HG03196 (cell line): ENCODE results near the gene UMODL1.

ENCODE experiments used
- ATAC-seq: cut with Tn5 transposase; IDR thresholded peaks from one replicate; pipeline ENCODE4 v1.9.1; 2021; ENCODE audit not compliant: unreplicated experiment

Gene UMODL1

DNA sequence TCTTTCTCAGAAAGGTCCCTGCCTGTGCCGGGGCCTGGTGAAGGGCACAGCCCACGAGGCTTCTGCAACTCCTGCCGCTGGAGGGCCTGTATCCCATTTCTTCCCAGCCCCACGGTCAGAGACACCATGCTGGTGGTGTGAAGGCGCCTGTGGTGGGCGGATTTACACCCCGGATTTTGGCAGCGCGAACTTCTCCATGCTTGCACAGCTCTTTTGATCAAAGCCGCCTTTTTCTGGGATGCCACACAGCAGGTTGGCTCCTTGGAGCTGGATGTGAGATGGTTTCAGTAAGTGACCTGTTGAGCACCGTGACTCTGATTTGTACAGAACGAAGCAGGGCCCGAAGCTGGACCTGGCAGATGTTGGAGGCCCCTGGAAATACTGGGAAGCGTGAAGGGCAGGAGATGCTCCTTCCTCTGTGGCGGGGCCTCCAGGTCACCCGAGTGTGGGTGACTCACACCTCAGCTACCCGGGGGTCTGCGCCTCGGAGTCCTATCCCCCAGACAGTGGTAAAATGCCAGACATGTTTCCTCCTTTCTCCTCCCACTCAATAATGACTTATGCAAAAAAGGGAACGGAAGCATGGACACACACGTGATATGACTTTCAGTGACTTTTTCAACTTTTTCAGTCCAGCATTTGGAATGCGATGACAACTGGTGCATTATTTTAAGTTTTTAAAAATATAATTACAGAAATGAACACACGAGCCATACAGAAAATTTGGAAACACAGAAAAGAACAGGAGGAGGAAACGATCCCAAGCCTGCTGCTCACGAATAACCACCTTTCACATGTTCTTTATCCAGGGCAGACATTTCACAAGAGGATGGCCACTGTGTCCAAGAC, 9.0 kb downstream of the UMODL1 start:
- ATAC-seq, result no peak

DNA sequence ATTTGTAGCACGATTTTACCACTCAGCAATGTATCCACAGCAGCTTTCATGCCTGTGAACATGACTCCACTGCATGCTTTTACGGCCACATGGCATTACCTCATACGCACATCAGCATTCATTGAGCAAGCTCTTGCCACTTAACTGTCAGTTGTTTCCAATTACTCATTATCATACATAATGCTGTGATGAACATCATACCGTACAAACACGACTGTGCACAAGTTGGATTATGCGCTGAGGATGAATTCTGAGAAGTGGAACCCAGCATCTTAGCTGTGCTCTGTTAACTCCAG, 9.6 kb downstream of the UMODL1 start:
- ATAC-seq, result no peak

DNA sequence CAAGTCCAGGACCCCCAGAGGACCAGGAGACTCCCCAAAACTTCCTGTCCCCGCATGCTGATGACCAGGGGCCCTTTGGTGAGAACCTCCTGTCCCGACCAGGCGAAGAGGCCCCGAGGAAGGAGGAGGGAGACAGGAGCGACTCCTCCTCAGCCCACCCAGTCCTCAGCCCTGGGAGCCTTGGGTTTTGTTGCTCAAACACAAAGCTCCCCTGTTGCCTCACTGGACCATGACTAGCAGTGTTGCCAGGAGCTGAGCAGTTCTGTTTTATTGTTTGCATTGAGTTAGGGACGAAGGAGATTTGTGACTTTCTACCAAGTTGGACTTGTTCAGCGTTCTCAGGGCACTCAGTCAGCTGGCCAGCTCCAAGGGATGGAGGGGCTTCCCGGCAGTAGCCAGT, 10.0 kb downstream of the UMODL1 start:
- no peak for ATAC-seq

DNA sequence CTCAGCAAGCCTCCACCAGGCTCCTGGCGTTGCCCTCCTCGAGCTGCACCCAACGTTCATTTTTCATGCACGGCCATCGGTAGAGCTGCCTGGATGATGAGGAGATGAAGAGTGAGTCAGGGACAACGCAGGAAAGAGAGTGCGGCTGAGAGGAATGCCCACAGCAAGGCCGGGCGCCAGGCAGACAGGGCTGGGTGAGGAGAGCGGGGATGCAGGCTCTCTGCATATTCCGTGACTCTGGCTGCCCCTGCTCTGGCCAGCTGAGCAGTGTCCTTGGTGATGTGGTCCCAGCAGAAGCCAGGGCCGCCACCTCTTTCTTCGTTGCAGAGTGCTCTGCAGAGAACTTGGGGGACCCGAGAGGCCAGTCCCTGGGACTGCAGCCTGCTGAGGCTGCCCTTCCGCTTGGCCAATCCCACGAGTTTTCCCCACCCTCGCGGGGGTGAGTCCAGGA, 10.8 kb downstream of the UMODL1 start:
- no peak for ATAC-seq

DNA sequence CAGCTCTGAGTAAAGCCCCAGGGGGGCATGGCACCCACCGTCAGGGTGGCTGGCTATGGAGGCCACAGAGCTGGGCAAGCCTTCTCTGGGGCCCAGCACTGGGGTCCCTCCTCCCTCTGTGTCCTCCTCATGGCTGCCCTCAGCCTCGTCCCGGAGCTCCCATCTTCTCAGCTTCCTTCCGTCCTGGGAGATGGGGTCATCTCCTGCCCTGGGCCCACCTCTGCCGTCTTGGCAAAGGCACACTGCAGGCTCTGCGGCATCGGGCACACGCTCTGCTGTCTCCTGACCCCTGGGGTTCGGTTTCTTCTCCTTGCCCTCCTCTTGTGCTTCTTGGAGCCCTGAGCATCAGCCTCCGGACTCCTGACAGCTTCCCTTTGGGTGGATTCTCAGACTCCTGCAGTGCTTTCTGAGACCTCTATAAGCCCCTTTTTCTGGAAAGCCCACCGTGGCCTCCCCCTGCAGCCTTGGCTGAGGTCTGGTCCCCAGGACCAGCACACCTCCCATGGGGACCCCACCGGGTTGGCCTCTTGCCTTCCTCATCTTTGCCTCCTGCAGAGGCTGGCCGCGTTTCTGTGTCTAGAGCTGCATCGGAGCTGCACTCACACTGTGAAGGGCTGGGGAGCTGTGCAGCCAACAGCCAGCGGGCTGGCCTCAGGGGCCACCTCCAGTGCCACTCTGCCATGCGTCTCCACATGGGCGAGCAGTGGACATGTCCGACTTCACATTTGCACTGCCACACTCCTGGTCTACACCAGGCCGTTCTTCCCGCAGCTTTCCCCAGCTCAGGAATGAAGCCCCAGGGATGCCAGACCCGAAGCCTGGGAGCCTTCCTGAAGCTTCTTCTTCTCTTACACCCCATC, 11.6 kb downstream of the UMODL1 start:
- ATAC-seq, result no peak

DNA sequence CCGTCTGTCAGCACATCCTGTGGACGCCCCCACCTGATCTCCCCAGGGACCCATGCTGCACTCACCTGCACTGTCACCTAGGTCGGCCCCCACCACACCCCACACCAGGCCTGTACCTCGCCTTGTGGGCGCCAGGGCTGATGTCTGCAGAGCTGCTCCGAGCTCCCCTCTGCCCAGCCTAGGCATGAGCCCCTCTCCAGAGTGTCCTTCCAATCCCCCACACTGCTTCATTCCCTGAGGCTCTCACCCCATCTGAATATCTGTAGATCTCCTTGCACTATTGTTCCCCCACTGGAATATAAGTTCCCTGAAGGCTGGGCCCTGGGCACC, 12.2 kb downstream of the UMODL1 start:
- ATAC-seq, result no peak

DNA sequence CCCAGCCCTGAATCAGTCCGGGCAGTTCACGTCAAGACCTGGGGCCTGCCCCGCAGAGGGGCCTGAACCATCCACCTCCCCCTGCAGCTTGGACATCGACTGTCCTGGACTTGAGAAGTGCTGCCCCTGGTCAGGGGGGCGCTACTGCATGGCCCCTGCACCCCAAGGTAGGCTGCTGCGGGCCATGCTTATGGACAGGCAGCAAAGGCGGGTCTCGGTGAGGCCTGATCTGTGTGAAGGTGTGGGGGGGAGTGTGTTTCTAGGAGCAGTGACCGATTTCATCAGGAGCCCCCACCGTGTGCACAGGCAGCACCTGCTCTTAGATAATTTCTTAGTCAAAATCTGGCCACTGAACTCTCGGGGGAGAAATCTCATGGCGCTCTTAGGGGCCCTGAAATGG, 13.0 kb downstream of the UMODL1 start:
- no peak for ATAC-seq

DNA sequence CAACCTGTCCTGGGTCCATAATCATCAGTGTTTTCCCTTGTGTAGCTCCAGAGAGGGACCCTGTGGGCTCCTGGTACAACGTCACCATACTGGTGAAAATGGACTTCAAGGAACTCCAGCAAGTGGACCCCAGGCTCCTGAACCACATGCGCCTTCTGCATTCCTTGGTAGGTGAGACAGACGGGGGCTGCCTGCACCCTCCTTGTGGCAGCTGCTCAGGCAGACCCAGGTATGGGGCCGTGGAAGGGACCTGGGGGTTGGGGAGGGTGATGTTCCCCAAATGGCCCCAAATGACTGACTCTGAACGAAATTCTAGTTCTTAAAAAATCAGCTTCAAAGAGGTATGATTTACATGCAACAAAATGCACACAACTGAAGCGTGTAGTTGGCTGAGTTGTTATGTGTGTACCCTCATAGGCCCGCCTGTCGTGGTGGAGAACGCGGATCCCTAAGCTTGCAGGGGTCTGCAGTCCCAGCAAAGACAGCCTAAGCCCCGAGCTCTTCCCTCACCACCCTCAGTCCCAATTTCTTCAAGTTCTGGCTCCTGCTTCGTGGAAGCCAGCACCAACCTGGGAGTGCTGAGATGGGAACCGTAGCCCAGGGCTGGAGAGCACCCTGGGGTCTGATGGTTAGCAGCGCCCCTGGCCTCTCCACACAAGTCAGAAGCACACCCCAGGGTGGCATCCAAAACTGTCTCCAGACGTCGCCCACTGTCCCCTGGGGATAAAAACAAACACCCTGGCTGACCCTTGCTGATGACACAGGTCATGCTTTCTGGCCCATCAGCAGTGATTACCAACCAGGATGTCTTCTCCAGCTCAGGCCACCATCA, 14.3 kb downstream of the UMODL1 start:
- no peak for ATAC-seq

DNA sequence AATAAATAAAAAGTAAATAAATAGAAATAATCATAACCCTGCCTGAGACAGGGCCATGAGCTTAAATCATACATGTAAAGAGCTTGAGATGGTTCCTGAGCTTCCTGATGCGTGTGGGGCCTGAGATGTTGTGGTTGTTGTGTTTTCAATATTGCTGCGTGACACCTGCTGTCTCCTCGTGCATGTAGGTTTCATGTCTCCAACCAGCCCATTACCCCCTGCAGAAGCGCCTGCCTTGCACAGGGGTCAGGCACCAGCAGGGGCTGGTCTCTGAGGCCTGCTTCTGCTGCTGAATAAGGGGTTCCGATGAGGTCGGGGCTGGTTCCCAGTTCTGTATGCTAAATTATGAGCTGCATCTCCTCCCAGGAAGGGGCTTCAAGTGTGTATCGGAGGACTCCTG, 15.9 kb downstream of the UMODL1 start:
- no peak for ATAC-seq

DNA sequence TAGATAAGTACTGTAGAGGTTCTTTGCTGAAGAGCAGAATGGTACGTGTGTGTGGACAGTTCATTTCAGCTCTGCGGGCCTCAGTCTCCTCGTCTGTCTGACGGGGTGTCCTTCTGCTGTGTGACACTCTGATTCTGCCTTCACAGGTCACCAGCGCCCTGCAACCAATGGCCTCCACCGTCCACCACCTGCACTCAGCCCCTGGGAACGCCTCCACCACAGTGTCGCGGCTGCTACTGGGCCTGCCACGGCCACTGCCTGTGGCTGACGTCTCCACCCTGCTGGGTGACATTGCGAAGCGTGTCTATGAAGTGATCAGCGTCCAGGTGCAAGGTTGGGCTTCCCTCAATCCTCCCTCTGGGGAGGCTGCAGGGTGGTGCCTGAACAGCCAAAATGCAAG, 17.0 kb downstream of the UMODL1 start:
- no peak for ATAC-seq

DNA sequence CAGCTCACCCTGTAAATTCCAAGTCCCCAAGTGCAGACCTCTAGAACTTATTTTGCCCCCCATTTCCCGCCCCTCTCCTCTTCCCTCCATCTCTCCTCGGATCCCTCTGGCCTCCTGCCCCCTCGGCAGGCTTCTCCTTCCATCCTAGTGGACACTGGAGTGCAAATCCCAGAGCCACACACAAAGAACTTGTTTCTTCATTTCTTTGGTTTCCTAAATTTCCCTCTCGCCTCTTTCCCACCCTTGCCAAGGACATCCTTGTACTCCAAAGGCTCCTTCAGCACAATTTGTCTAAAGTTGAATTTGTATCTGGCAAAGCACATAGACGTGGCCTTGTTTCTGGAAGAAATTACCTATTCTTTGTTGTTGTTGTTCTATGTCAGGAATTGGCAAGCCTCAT, 17.5 kb downstream of the UMODL1 start:
- no peak for ATAC-seq

DNA sequence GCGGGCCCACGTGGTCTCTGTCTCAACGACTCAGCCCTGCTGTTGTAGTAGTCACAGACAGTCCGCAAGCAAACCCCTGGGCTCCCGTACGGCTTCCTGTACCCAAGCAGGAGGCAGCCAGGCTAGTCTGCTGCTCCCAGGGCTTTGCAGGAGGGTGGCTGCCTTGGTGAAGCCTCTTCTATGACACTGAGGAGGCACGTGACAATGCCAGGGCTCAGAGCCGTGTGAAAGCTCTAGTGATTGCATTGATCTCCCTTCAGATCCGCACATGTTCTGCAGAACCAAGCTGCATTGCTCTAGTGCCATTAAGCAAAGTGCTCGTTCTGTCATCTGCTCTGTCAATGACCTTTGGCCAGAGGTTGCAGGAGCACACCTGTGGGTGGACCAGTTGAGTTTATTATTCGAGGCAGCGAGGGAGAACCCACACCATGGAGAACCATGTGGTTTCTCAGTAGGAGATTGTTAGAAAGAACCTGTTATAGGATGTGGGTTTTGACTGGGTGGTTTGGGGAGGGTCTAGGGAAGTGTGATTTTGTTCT, 18.0 kb downstream of the UMODL1 start:
- no peak for ATAC-seq

DNA sequence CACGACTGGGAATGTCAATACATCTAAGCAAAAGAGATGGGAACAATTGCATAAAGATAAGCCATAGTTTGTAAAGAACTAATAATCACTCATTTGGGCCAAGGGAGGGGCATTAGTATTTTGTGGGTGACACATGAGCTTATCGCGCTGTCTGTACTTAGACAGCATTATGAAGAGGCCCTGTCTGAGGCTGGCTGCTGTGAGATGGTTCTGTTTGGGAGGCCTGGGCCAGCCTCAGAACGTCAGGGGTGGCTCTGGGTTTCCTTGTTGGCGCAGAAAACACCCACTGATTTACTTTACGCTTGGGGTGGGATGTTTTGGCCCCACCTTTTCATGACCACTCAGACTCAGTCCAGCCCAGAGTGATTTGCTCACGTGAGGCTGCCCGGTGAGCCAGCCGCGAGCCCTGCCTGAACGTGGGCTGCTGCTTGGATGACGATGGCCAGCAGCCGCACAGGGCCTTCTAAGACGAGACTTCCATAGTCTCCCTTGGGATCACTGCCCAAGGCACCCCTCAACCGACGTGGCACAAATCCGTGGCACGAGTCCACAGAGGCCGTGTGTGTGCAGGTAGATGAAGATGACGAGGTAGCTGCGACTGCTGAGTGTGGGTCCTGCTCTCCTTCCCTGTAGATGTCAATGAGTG, 18.7 kb downstream of the UMODL1 start:
- ATAC-seq, result no peak

DNA sequence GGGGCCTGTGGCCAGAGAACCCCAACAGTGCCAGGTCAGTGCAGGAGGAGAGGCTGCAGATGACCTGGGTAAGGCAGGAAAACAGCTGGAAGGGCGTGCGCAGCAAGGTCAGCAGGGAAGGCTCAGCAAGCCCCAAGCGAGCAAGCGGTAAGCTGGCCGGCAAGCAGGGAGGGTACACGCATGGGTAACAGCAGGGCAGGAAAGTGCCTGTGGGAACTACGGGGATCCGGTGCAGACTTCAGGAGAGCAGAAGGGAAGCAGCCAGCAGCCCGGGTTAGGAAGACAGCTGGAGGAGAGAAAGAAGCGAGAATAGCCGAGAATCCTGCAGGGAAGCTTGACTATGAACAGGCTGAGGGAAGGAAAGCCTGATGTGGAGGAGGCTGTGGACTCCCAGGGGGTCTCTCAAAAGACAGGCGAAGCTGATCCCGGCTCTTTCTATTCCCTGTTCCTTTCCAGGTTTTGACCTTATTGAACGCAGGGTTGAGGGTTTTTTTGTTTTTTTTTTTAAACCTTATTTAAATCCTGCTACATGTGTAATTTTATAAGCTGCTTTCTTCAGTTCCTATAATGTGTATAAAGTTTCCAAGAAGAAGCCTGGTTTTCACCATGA, 20.9 kb downstream of the UMODL1 start:
- ATAC-seq, result no peak

DNA sequence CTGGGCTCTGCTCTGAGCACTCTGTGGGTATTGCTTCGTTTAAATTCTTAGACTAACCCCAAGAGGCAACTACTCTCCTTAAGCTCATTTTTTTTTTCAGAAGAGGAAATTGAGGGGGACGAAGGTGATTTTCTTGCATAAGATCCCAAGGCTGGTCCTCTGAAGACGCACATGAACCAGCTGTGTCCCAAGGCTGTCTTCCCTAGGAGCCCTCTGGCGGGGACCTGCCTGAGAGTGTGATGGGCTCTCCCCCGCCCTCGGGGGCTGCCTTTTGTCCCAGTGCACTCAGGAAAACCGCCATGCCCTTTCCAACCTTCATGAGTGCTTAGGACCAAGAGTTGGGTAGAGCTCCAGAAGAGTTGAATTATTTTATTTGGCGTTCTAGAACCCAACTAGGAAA, 21.7 kb downstream of the UMODL1 start:
- ATAC-seq, result no peak

DNA sequence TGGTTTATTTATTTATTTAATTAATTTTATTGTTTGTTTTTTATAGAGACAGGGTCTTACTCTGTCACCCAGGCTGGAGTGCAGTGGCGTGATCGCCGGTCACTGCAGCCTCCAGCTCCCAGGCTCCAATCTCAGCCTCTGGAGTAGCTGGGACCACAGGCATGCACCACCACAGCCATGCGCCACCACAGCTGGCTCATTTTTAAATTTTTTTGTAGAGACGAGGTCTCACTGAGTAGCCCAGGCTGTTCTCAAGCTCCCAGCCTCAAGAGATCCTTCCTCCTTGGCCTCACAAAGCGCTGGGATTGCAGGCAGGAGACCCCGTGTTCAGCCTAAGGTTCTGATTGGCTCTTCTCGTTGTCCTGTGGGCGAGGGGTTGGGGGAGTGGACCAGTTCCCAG, 22.1 kb downstream of the UMODL1 start:
- ATAC-seq, result no peak

DNA sequence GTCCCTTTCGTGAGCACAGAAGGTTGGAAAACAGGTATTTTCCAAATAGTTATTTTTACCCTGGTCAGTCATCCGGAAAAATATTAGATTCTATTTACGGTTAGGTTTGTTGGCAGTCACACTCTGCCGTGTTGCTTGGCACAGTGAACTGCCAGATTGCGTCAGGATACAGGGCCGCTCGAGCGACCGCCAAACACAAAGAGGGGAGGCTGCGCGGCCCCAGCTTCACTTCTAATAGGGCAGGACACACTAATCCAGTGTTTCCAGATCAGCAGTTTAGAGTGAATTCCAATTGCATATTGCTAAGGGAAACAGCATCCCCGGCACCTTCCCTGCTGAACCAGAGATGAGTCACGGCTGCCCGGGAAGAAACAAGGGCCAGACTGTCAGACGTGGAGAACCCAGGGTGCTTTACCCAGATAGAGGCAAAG, 22.9 kb downstream of the UMODL1 start:
- ATAC-seq, result no peak

DNA sequence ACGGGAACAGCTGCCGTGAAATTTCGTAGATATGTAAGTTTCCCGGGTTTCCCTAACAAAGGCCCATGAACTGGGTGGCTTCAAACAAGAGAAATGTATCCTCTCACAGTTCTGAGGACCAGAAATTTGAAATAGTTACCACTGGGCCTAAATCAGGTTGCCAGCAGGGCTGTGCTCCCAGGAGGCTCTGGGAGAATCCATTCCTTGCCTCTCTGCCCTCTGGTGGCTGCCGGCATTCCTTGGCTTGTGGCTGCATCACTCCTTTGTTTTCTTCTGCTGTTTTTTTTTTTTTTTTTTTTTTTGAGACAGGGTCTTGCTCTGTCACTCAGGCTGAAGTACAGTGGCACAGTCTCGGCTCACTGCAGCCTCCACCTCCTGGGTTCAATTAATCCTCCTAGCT, 23.7 kb downstream of the UMODL1 start:
- no peak for ATAC-seq

DNA sequence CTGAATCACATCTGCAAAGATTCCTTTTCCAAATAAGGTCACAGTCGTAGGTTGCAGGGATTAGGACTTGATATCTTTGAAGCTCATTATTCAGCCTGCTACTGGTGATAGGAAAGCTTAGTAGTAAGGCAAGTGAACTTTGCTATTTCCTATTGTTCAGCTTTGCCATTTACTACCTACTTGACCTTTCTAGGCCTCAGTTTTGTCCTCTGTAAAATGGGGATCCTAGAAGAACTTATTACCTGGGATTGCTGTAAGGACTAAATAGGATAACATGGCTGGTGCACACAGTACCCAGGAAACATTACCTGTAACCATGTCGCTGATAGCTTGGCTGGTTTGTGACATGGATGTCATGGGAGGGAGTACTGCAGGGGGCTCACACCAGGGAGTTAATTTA, 24.5 kb downstream of the UMODL1 start:
- ATAC-seq, result no peak

DNA sequence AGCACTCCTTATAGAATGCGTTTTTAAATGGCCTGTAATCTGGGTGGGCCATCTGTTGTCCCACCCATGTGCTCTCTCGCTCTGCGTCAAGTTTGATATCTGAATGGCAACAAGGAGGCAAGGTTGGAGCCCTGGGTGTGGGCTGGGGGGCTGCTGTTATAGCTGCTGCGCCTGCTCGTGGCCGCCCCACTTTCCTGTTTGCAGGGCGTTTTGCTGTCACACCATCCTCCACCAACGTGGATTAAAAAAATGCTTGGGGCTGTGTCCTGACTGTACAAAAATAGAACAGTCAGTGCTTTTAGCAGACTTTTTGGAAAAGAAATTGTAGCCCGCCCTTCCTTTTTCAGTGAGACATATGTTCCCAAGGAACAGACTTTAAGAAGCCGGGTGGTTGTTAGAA, 25.4 kb downstream of the UMODL1 start:
- no peak for ATAC-seq
